ENCODE data around the gene TNS4. TPM values are rescaled to one million over a fixed set of nuclear protein-coding genes. Genes with fewer than 3 reads are reported as not detected.

The TNS4 gene
- total and polyA plus RNA-seq, 8 donors = 0.16 to 0.24 TPM; not detected in 6

DNA sequence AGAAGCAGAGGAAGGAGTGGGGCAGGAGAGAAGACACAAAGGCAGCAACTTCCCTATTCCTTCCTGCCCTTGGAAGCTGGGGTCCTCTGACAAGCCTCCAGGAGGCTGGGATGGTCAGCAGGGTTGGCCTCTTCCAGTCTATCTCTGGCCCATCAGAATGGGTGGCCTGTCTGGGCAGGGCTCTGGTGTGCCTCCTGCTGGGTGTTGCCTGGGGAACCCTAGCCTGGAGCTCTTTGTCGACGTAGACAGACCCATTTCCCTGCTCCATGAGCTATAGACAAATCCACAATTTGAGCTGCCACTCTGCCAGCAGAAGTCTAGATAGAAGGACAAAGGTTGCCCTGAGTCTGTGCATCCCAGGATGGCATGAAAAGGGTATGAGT lies 46.8 kb downstream of the TNS4 start:
- Histone ChIP-seq H3K4me1 (peaks cover 0 to 9% (median 0%) of the 10 kb centered on the region in 3 donors), H3K4me3 (no peak overlapping the region), H3K36me3 (no peaks in the 10 kb centered on the region), H3K27me3 (no peaks in the 10 kb centered on the region), H3K27ac (no peak overlapping the region), H3K9me3 (no peaks in the 10 kb centered on the region)
- DNase-seq (no peak), ATAC-seq (no peak), FAIRE-seq (no peak)
- 58 to 61% methylated on average over 2 of the region's 2 CpGs for WGBS, 2 donors
- intact Hi-C loops (cut with DNase I) = no loop called here
- TF ChIP-seq CTCF (IDR thresholded peaks at IDR 0.05) = no peak

- 76 to 87% methylated on average over 19 of the region's 19 CpGs for WGBS, 2 donors
- FAIRE-seq = no peak
- Histone ChIP-seq H3K27me3 (no peaks in the 10 kb centered on the region), H3K4me1 (peaks cover 2 to 14% (median 5%) of the 10 kb centered on the region in 3 donors), H3K27ac (no peak overlapping the region), H3K9me3 (no peaks in the 10 kb centered on the region), H3K4me3 (no peak overlapping the region), H3K36me3 (no peaks in the 10 kb centered on the region)
- TF ChIP-seq CTCF (IDR thresholded peaks at IDR 0.05) = no peak
- intact Hi-C loops (cut with DNase I) = no loop called here
- no peak for DNase-seq
- no peak for ATAC-seq
Measured at GRCh38 chr17:40453881-40454612, 47.4 kb downstream of the TNS4 start.

GRCh38 chr17:40452921-40453378 lies 48.5 kb downstream of the TNS4 start:
- ATAC-seq (no peak), DNase-seq (no peak), FAIRE-seq (no peak)
- WGBS, 2 donors = 68 to 75% methylated on average over 15 of the region's 15 CpGs
- TF ChIP-seq CTCF (IDR thresholded peaks at IDR 0.05) = no peak
- Histone ChIP-seq H3K4me1 (peaks cover 11 to 25% (median 14%) of the 10 kb centered on the region in 3 donors), H3K36me3 (no peaks in the 10 kb centered on the region), H3K9me3 (no peaks in the 10 kb centered on the region), H3K27ac (no peak overlapping the region), H3K4me3 (no peak overlapping the region), H3K27me3 (no peaks in the 10 kb centered on the region)
- intact Hi-C loops (cut with DNase I) = no loop called here

DNA sequence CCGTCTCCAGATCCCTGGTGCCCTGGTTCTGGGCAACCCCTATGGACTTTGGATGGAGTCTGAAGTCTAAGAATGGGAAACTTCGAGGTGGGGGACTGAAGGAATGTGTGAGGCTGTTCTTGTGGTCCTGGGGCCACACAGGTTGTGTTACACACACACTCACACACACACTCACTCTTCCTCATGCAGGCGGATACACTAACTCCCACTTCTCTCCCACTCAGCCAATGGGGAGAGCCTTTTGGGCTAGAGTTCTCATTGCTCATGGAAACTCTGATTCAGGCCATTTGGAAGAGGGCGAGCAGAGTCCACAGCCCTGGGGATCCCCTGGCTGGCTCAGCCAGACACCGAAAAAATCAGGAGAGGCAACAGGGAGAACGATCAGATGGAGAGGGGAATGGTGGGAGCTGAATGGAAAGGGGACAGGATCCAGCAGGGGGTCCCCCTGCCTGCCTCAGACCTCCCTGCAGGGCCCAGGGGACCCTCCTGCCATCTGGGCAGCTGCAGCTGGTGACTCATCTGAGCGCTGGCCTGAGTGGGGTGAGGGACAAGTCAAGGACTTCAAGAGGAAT lies 49.1 kb downstream of the TNS4 start:
- no peak for ATAC-seq
- DNase-seq = peak in 1 of 6 donors; percentile 14
- Histone ChIP-seq H3K9me3 (no peaks in the 10 kb centered on the region), H3K27me3 (no peaks in the 10 kb centered on the region), H3K27ac (peak overlapping the region in 2 of 4 donors; percentile 3 to 19), H3K4me3 (no peak overlapping the region), H3K36me3 (no peaks in the 10 kb centered on the region), H3K4me1 (peaks cover 11 to 28% (median 14%) of the 10 kb centered on the region in 3 donors)
- TF ChIP-seq CTCF (IDR thresholded peaks at IDR 0.05) = no peak
- 52 to 73% methylated on average over 7 of the region's 7 CpGs for WGBS, 2 donors
- intact Hi-C loops (cut with DNase I) = no loop called here
- FAIRE-seq = no peak

DNA sequence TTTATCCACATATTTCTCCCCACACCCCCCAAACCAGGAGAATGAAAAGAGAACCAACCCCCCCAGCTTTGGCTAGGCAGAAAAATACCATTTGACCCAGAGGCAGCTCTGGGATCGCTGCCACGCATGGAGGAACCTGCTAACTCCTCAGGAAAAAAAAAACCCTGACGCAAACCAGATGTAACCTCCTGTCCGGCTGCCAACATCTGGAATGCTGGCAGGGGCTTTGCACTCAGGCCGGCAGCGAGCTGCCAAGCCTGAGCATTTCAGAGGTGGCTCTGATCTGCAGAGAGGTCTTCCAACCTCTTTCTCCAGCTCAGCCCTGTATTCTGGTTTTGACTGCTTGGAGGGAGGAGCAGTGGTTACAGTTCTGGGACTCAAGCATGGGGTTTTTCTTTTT lies 50.0 kb downstream of the TNS4 start:
- peak; percentile 32 for FAIRE-seq
- peak in 2 of 6 donors; percentile 15 to 50 for DNase-seq
- Histone ChIP-seq H3K36me3 (no peaks in the 10 kb centered on the region), H3K4me3 (no peak overlapping the region), H3K27me3 (no peaks in the 10 kb centered on the region), H3K9me3 (no peaks in the 10 kb centered on the region), H3K27ac (no peak overlapping the region), H3K4me1 (peaks cover 11 to 28% (median 14%) of the 10 kb centered on the region in 3 donors)
- no peak for TF ChIP-seq CTCF (IDR thresholded peaks at IDR 0.05)
- ATAC-seq = no peak
- WGBS, 2 donors = 34 to 43% methylated on average over 6 of the region's 6 CpGs
- intact Hi-C loops (cut with DNase I) = no loop called here

Data from pancreas (tissue), 10 donors.